Measurements from ENCODE around the gene TXNDC5.

GRCh38 chr6:7888587-7889357 is 21.8 kb downstream of the TXNDC5 start:
- TF ChIP-seq CTCF (IDR thresholded peaks at IDR 0.05) (no peak), EP300 (IDR thresholded peaks at IDR 0.05) (no peak), POLR2A (IDR thresholded peaks at IDR 0.05) (no peak), POLR2AphosphoS5 (IDR thresholded peaks at IDR 0.05) (no peak)
